ENCODE measurements around the gene JAG2. TPM values are rescaled to one million over a fixed set of nuclear protein-coding genes. Genes with fewer than 3 reads are reported as not detected.

The JAG2 gene
- total and polyA plus RNA-seq, 12 donors: 18.5 to 45.5 (median 26.3) TPM

DNA sequence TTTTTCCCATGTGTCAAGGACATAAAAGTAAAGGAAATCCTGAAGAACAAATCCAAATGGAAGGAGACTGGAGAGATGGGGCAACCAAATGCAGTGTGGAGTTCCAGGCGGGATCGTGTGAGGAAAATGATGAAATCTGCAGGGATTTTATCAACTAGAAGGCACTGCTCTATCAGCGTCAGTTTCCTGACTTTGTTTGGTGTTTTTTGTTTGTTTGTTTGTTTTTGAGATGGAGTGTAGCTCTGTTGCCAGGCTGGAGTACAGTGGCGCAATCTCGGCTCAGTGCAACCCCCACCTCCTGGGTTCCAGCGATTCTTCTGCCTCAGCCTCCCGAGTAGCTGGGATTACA lies 60.1 kb downstream of the JAG2 start:
- 66 to 72% methylated on average over 7 of the region's 7 CpGs for WGBS, 2 donors
- Histone ChIP-seq H3K9me3 (peaks cover 0 to 9% (median 0%) of the 10 kb centered on the region in 11 donors), H3K4me3 (no peak overlapping the region), H3K4me1 (no peaks in the 10 kb centered on the region), H3K27me3 (peaks cover 0 to 36% (median 0%) of the 10 kb centered on the region in 7 donors), H3K36me3 (no peaks in the 10 kb centered on the region), H3K27ac (no peak overlapping the region)
- ATAC-seq (no peak), DNase-seq (no peak)
- intact Hi-C loops (cut with DNase I): no loop called here
- TF ChIP-seq, protein P1, sequence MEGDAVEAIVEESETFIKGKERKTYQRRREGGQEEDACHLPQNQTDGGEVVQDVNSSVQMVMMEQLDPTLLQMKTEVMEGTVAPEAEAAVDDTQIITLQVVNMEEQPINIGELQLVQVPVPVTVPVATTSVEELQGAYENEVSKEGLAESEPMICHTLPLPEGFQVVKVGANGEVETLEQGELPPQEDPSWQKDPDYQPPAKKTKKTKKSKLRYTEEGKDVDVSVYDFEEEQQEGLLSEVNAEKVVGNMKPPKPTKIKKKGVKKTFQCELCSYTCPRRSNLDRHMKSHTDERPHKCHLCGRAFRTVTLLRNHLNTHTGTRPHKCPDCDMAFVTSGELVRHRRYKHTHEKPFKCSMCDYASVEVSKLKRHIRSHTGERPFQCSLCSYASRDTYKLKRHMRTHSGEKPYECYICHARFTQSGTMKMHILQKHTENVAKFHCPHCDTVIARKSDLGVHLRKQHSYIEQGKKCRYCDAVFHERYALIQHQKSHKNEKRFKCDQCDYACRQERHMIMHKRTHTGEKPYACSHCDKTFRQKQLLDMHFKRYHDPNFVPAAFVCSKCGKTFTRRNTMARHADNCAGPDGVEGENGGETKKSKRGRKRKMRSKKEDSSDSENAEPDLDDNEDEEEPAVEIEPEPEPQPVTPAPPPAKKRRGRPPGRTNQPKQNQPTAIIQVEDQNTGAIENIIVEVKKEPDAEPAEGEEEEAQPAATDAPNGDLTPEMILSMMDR (IDR thresholded peaks at IDR 0.05): no peak

DNA sequence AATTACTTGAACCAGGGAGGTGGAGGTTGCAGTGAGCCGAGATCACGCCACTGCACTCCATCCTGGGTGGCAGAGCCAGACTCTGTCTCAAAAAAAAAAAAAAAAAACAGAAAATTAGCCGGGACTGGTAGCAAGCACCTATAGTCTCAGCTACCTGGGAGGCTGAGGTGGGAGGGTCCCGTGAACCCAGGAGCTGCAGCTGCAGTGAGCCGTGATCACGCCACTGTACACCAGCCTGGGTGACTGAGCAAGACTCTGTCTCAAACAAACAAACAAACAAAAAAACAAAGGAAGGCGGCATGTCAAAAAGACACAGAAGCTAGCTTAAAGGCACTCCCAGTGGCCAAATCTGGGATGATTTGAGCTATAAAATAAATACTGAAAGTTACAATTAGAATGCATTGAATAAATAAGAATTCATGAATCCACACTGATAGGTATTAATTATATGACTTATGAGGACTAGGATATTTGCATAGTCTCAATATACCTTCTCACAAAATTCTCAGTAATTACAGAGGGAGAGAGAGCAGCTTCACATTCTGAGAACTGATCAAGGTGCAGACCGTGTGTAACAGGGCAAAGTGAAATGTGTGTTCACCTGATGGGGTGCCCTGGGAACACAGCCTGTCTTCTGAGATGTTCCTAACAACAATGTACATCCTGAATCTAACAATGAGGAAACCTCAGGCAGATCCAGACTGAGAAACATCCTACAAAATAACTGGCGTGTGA lies 60.6 kb downstream of the JAG2 start:
- ATAC-seq (no peak), DNase-seq (no peak)
- H3K9me3 ChIP-seq: peaks cover 0 to 13% (median 0%) of the 10 kb centered on the region in 11 donors
- TF ChIP-seq, protein P1 (IDR thresholded peaks at IDR 0.05): no peak
- peaks cover 0 to 36% (median 4%) of the 10 kb centered on the region in 7 donors for H3K27me3 ChIP-seq
- WGBS, 2 donors: 70 to 75% methylated on average over 9 of the region's 9 CpGs
- H3K4me3 ChIP-seq: no peak overlapping the region
- H3K27ac ChIP-seq: no peak overlapping the region
- H3K36me3 ChIP-seq: no peaks in the 10 kb centered on the region
- intact Hi-C loops (cut with DNase I): no loop called here
- H3K4me1 ChIP-seq: no peaks in the 10 kb centered on the region

DNA sequence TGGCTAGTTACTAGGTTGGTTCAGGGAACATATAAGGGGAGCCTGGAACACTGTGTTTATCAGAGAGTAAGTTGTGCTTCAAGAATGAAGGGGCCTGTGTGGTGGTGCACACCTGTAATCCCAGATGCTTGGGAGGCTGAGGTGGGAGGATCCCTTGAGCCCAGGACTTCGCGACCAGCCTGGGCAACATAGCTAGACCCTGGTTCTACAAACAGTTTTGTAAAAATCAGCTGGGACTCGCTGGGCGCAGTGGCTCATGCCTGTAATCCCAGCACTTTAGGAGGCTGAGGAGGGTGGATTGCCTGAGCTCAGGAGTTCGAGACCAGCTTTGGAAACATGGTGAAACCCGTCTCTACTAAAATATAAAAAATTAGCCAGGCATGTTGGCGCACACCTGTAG lies 61.2 kb downstream of the JAG2 start:
- H3K27ac ChIP-seq: no peak overlapping the region
- peaks cover 0 to 13% (median 0%) of the 10 kb centered on the region in 11 donors for H3K9me3 ChIP-seq
- H3K4me1 ChIP-seq: no peaks in the 10 kb centered on the region
- H3K36me3 ChIP-seq: no peaks in the 10 kb centered on the region
- no peak for DNase-seq
- WGBS, 2 donors: 92 to 93% methylated on average over 7 of the region's 7 CpGs
- TF ChIP-seq, protein P1 (IDR thresholded peaks at IDR 0.05): no peak
- H3K4me3 ChIP-seq: no peak overlapping the region
- intact Hi-C loops (cut with DNase I): no loop called here
- ATAC-seq: no peak
- H3K27me3 ChIP-seq: peaks cover 0 to 38% (median 6%) of the 10 kb centered on the region in 7 donors

DNA sequence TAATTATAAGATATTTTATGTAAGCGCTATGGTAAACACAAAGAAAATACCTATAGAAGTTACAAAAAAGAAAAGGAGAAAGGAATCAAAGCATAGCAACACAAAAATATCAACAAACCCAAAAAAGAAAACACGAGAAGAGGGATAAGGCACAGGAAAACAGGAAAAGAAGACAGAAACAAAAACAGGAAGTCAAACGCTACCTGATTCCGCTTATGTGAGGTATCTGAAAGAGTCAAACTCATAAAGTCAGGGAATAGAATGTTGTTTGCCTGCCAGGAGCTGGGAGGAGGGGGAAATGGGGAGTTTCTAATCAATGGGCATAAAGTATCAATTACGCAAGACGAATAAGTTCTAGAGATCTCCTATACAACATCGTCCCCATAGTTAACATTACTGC lies 63.4 kb downstream of the JAG2 start:
- no peak for DNase-seq
- H3K36me3 ChIP-seq: no peaks in the 10 kb centered on the region
- no peak overlapping the region for H3K4me3 ChIP-seq
- 72 to 75% methylated on average over 7 of the region's 7 CpGs for WGBS, 2 donors
- TF ChIP-seq, protein P1 (IDR thresholded peaks at IDR 0.05): no peak
- peaks cover 0 to 13% (median 0%) of the 10 kb centered on the region in 11 donors for H3K9me3 ChIP-seq
- intact Hi-C loops (cut with DNase I): no loop called here
- H3K27ac ChIP-seq: no peak overlapping the region
- H3K4me1 ChIP-seq: no peaks in the 10 kb centered on the region
- peaks cover 0 to 41% (median 10%) of the 10 kb centered on the region in 7 donors for H3K27me3 ChIP-seq
- no peak for ATAC-seq
